ENCODE measurements around the gene CCL18. TPM values are rescaled to one million over a fixed set of nuclear protein-coding genes. Genes with fewer than 3 reads are reported as not detected.
"Not testable (repeated sequence)": the region's sequence is repeated elsewhere in the genome, so short reads cannot be mapped to it uniquely, and the experiment has no call there.

CCL18 gene
- total and polyA plus RNA-seq, 2 donors (not counting 1 experiment from before 2014, with no cell fraction given), result not detected

DNA sequence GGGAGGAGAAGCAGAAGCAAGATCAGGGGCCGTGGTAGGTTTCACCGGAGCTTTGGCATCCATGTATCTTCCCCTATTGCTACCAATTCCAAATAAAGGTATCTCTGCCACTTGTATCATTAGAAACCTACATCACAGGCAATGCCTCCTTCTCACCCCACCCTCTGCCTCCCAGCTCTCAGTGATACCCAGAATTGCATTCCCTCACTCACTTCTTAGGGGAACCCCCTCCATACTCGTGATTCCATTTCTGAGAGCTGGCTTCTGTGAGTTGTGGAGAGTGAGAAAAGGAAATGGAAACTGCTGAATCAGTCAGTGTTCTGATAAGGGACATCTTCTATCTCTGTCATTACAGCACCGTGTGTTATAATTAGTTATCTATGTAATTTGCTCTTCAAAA, 28.2 kb downstream of the CCL18 start:
- no peak overlapping the region for H3K4me3 ChIP-seq (ENCODE audit: control extremely low read depth in 1 of 5, extremely low read depth in 1 of 5, insufficient read depth in 1 of 5, low read depth in 2 of 5, low read length in 4 of 5)
- H2AFZ ChIP-seq (ENCODE audit: insufficient read depth, low read depth, low read length, poor library complexity, severe bottlenecking), result no peak overlapping the region
- H3K9me3 ChIP-seq (ENCODE audit: control extremely low read depth in 1 of 3, control insufficient read depth in 2 of 3, insufficient read depth in 1 of 3, low read length in 2 of 3), result peaks cover 0 to 6% (median 0%) of the 10 kb centered on the region in 3 donors
- POLR2A ChIA-PET, result interaction anchor here (0.6 kb wide), 1 partner anchor 36 kb away, joined by 3 read pairs; no protein-coding TSS in a partner anchor
- H3K79me2 ChIP-seq (ENCODE audit: control insufficient read depth, insufficient read depth, low read length), result no peaks in the 10 kb centered on the region
- no peak for ATAC-seq (ENCODE audit: low read depth)
- CTCF ChIA-PET, result interaction anchor here (1.6 kb wide), 2 partner anchors 11 to 20 kb away, joined by 5 to 6 read pairs; partner anchors contain the start of gene CCL4
- H3K4me2 ChIP-seq (replicated peaks; ENCODE audit: low read depth, low read length, poor library complexity, severe bottlenecking), result peak overlapping the region; percentile 32
- intact Hi-C loops (cut with micrococcal nuclease), result no loop called here
- Mint-ChIP-seq H3K27ac (peak overlapping the region; percentile 34), H3K9me3 (ENCODE audit: insufficient read depth) (no peaks in the 10 kb centered on the region), H3K27me3 (peaks cover 4% of the 10 kb centered on the region), H3K4me1 (peaks cover 74% of the 10 kb centered on the region), H3K4me3 (peak overlapping the region; percentile 30)
- peaks cover 63 to 70% of the 10 kb centered on the region in 2 donors for H3K4me1 ChIP-seq (ENCODE audit: control insufficient read depth in 2 of 2, insufficient read depth in 2 of 2, low read length in 2 of 2)
- H3K9ac ChIP-seq (ENCODE audit: low read length), result no peak overlapping the region
- H3K27ac ChIP-seq (ENCODE audit: low read length in 2 of 2), result no peak overlapping the region
- H4K20me1 ChIP-seq (ENCODE audit: control insufficient read depth, insufficient read depth, low read length, poor library complexity, severe bottlenecking), result no peaks in the 10 kb centered on the region
- no peaks in the 10 kb centered on the region for H3K27me3 ChIP-seq (replicated peaks in 1 of 4; ENCODE audit: control extremely low read depth in 1 of 4, control insufficient read depth in 3 of 4, insufficient read depth in 4 of 4, low read length in 3 of 4)
- TF ChIP-seq, protein P1, sequence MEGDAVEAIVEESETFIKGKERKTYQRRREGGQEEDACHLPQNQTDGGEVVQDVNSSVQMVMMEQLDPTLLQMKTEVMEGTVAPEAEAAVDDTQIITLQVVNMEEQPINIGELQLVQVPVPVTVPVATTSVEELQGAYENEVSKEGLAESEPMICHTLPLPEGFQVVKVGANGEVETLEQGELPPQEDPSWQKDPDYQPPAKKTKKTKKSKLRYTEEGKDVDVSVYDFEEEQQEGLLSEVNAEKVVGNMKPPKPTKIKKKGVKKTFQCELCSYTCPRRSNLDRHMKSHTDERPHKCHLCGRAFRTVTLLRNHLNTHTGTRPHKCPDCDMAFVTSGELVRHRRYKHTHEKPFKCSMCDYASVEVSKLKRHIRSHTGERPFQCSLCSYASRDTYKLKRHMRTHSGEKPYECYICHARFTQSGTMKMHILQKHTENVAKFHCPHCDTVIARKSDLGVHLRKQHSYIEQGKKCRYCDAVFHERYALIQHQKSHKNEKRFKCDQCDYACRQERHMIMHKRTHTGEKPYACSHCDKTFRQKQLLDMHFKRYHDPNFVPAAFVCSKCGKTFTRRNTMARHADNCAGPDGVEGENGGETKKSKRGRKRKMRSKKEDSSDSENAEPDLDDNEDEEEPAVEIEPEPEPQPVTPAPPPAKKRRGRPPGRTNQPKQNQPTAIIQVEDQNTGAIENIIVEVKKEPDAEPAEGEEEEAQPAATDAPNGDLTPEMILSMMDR (IDR thresholded peaks at IDR 0.05), result no peak
- no peak for TF ChIP-seq EZH2 (IDR thresholded peaks at IDR 0.05; ENCODE audit: borderline replicate concordance, insufficient read depth, low read depth, low read length, poor library complexity, severe bottlenecking)
- 83% methylated on average over 1 of the region's 4 CpGs for WGBS (ENCODE audit: insufficient coverage)
- peak; percentile 47 for DNase-seq
- no peaks in the 10 kb centered on the region for H3K36me3 ChIP-seq (replicated peaks in 1 of 2; ENCODE audit: control extremely low read depth in 1 of 2, control insufficient read depth in 1 of 2, extremely low read depth in 1 of 2, insufficient read depth in 2 of 2, low read length in 1 of 2)

DNA sequence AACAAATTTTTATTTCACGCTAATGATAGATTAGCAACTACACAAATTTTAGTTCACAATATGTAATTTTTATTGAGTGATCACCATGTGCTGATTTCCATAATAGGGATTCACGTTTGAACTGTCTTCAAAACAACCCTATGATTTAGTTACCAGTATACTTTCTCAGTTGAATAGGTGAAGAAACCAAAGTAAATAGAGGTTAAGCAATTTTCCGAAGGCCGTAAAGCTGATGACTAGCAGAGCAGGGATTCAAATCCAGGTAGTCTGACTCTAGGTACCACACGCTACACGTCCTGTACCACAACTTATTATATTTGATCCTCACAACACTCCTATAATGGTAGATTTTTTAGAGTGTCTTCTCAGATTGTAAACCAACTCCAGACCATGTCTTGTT, 28.6 kb downstream of the CCL18 start:
- H3K9ac ChIP-seq (ENCODE audit: low read length); H2AFZ ChIP-seq (ENCODE audit: insufficient read depth, low read depth, low read length, poor library complexity, severe bottlenecking); H3K27me3 ChIP-seq (replicated peaks in 1 of 4; ENCODE audit: control extremely low read depth in 1 of 4, control insufficient read depth in 3 of 4, insufficient read depth in 4 of 4, low read length in 3 of 4); H3K79me2 ChIP-seq (ENCODE audit: control insufficient read depth, insufficient read depth, low read length); H3K27ac ChIP-seq (ENCODE audit: low read length in 2 of 2); intact Hi-C loops (cut with micrococcal nuclease); H3K4me3 Mint-ChIP-seq; H3K27me3 Mint-ChIP-seq; H3K36me3 ChIP-seq (replicated peaks in 1 of 2; ENCODE audit: control extremely low read depth in 1 of 2, control insufficient read depth in 1 of 2, extremely low read depth in 1 of 2, insufficient read depth in 2 of 2, low read length in 1 of 2); H3K9me3 Mint-ChIP-seq (ENCODE audit: insufficient read depth); H3K9me3 ChIP-seq (ENCODE audit: control extremely low read depth in 1 of 3, control insufficient read depth in 2 of 3, insufficient read depth in 1 of 3, low read length in 2 of 3); H3K27ac Mint-ChIP-seq; H4K20me1 ChIP-seq (ENCODE audit: control insufficient read depth, insufficient read depth, low read length, poor library complexity, severe bottlenecking); ATAC-seq (ENCODE audit: low read depth); H3K4me3 ChIP-seq (ENCODE audit: control extremely low read depth in 1 of 5, extremely low read depth in 1 of 5, insufficient read depth in 1 of 5, low read depth in 2 of 5, low read length in 4 of 5); DNase-seq: not testable (repeated sequence)
- H3K4me2 ChIP-seq (replicated peaks; ENCODE audit: low read depth, low read length, poor library complexity, severe bottlenecking), result peak overlapping the region; percentile 32
- ChIA-PET POLR2A (interaction anchor here (0.6 kb wide), 1 partner anchor 36 kb away, joined by 3 read pairs; no protein-coding TSS in a partner anchor), CTCF (interaction anchor here (1.6 kb wide), 1 partner anchor 10 kb away, joined by 6 read pairs; the partner anchor contains the start of gene CCL4)
- H3K4me1 Mint-ChIP-seq, result peaks cover 73% of the 10 kb centered on the region
- WGBS (ENCODE audit: insufficient coverage), result 62% methylated on average over 3 of the region's 6 CpGs
- peaks cover 63 to 70% of the 10 kb centered on the region in 2 donors for H3K4me1 ChIP-seq (ENCODE audit: control insufficient read depth in 2 of 2, insufficient read depth in 2 of 2, low read length in 2 of 2)

Data from B cell (primary cell).